Activated B cell treated with CpG ODN at 0.5 μM for 24 hours (primary cell): ENCODE data around the gene XNDC1N. TPM values are rescaled to one million over a fixed set of nuclear protein-coding genes. Genes with fewer than 3 reads are reported as not detected.
"Not testable (repeated sequence)": the region's sequence is repeated elsewhere in the genome, so short reads cannot be mapped to it uniquely, and the experiment has no call there.

ENCODE experiments used
- ATAC-seq: fragments of 200-7000 bp; cut with Tn5 transposase; one replicate; pipeline ENCODE4 v1.10.0; 2021; ENCODE audit warnings: low read depth, mild to moderate bottlenecking, moderate library complexity
- CTCF ChIA-PET: fragments of 350-600 bp; sonication (Branson Sonifier 250); formaldehyde crosslinking; loops from one replicate; lab custom pipeline; 2021; ENCODE audit warnings: antibody characterized with exemption; lab: Charles Lee
- POLR2A ChIA-PET: fragments of 350-600 bp; sonication (Branson Sonifier 250); formaldehyde crosslinking; loops from one replicate; lab custom pipeline; 2021; ENCODE audit warnings: antibody characterized with exemption; lab: Charles Lee
- DNase-seq: peaks from one replicate; pipeline ENCODE4 v3.0.0; 2022
- H3K27ac Mint-ChIP-seq: one replicate; pipeline ENCODE4 v1.8.0; 2020; ENCODE audit warnings: mixed read lengths
- H3K27me3 Mint-ChIP-seq: one replicate; pipeline ENCODE4 v1.8.0; 2021; ENCODE audit warnings: mixed read lengths
- H3K36me3 Mint-ChIP-seq: one replicate; pipeline ENCODE4 v1.8.0; 2021; ENCODE audit warnings: low read depth, mixed read lengths
- H3K4me1 Mint-ChIP-seq: one replicate; pipeline ENCODE4 v1.8.0; 2021; ENCODE audit warnings: mixed read lengths
- H3K4me3 Mint-ChIP-seq: one replicate; pipeline ENCODE4 v1.8.0; 2020; ENCODE audit warnings: mild to moderate bottlenecking, mixed read lengths
- H3K9me3 Mint-ChIP-seq: one replicate; pipeline ENCODE4 v1.8.0; 2020; ENCODE audit warnings: mixed read lengths
- intact Hi-C: fragments of 100-400 bp; cut with micrococcal nuclease; formaldehyde crosslinking; loops from one replicate; pipeline ENCODE4 v1.15.1; 2024
- total RNA-seq: library from RNA; stranded (reverse); gene quantifications from 2 replicates; pipeline ENCODE4 v1.2.3, GENCODE V29; 2022
- TF ChIP-seq, protein P1 (sequence below): fragments of 200-600 bp; IDR thresholded peaks from one replicate; pipeline ENCODE4 v1.8.0; 2022; ENCODE audit warnings: antibody characterized with exemption, mild to moderate bottlenecking

The XNDC1N gene
- total RNA-seq, 1 donor from 2014 or later: 20.8 TPM

GRCh38 chr11:71913756-71914526 is 14.5 kb downstream of the XNDC1N start:
- CTCF ChIA-PET: no interaction called here
- H3K4me3 Mint-ChIP-seq: no peak overlapping the region
- intact Hi-C loops: no loop called here
- H3K27ac Mint-ChIP-seq: no peak overlapping the region
- POLR2A ChIA-PET: no interaction called here
- DNase-seq (no peak), ATAC-seq (no peak)
- peaks cover 8% of the 10 kb centered on the region for H3K4me1 Mint-ChIP-seq
- no peaks in the 10 kb centered on the region for H3K27me3 Mint-ChIP-seq
- TF ChIP-seq, protein P1, sequence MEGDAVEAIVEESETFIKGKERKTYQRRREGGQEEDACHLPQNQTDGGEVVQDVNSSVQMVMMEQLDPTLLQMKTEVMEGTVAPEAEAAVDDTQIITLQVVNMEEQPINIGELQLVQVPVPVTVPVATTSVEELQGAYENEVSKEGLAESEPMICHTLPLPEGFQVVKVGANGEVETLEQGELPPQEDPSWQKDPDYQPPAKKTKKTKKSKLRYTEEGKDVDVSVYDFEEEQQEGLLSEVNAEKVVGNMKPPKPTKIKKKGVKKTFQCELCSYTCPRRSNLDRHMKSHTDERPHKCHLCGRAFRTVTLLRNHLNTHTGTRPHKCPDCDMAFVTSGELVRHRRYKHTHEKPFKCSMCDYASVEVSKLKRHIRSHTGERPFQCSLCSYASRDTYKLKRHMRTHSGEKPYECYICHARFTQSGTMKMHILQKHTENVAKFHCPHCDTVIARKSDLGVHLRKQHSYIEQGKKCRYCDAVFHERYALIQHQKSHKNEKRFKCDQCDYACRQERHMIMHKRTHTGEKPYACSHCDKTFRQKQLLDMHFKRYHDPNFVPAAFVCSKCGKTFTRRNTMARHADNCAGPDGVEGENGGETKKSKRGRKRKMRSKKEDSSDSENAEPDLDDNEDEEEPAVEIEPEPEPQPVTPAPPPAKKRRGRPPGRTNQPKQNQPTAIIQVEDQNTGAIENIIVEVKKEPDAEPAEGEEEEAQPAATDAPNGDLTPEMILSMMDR: no peak
- peaks cover 69% of the 10 kb centered on the region for H3K36me3 Mint-ChIP-seq
- no peaks in the 10 kb centered on the region for H3K9me3 Mint-ChIP-seq

- not testable (repeated sequence) for H3K4me1 Mint-ChIP-seq
Observed at GRCh38 chr11:71911986-71912340, 16.4 kb downstream of the XNDC1N start.

DNA sequence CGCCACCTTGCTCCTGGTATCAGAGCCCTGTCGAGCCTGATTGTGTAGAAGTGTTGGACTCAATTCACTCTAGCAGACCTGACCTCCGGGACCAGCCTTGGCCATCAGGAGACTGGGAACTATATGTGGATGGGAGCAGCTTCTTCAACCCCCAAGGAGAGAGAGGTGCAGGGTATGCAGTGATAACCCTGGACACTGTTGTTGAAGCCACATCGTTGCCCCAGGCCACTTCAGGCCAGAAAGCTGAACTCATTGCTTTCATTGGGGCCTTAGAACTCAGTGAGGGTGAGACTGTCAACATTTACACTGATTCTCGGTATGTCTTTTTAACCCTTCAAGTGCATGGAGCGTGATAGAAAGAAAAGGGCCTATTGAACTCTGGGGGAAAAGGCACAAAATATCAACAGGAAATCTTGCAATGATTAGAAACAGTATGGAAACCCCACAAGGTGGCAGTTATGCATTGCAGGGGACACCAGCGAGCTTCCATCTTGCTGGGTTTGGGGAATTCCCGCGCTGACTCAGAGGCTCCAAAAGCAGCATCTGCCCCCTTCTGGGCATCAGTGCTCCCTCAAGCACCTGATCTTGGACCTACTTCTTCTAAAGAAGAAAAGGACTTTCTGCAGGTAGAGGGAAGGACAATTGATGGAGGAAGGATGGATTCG is 16.9 kb downstream of the XNDC1N start:
- not testable (repeated sequence) for H3K27me3 Mint-ChIP-seq, H3K9me3 Mint-ChIP-seq, ATAC-seq, H3K4me3 Mint-ChIP-seq, H3K4me1 Mint-ChIP-seq
- CTCF ChIA-PET: interaction anchor here (0.6 to 1.3 kb wide), 5 partner anchors 17 to 232 kb away, joined by 3 to 4 read pairs (median 4); partner anchors contain the start of genes IL18BP, RNF121 and XNDC1N
- POLR2A ChIA-PET: interaction anchor here (0.6 to 0.9 kb wide), 2 partner anchors 16 to 62 kb away, joined by 3 to 7 read pairs; partner anchors contain the start of gene XNDC1N
- DNase-seq: peak; percentile 32
- H3K36me3 Mint-ChIP-seq: peaks cover 62% of the 10 kb centered on the region
- peak overlapping the region; percentile 32 for H3K27ac Mint-ChIP-seq
- intact Hi-C loops: loop anchor here (2.0 kb wide), 1 partner anchor 179 kb away; no protein-coding TSS in a partner anchor

More at GRCh38 chr11:71911986-71912340, 16.4 kb downstream of the XNDC1N start:
- H3K4me3 Mint-ChIP-seq, DNase-seq, H3K9me3 Mint-ChIP-seq, H3K27me3 Mint-ChIP-seq, H3K27ac Mint-ChIP-seq, ATAC-seq: not testable (repeated sequence)
- ChIA-PET CTCF (interaction anchor here (0.8 to 1.3 kb wide), 4 partner anchors 17 to 232 kb away, joined by 3 to 4 read pairs (median 4); partner anchors contain the start of genes IL18BP and RNF121), POLR2A (interaction anchor here (0.9 kb wide), 1 partner anchor 16 kb away, joined by 7 read pairs; the partner anchor contains the start of gene XNDC1N)
- intact Hi-C loops: loop anchor here (2.0 kb wide), 1 partner anchor 179 kb away; no protein-coding TSS in a partner anchor
- H3K36me3 Mint-ChIP-seq: peaks cover 60% of the 10 kb centered on the region

DNA sequence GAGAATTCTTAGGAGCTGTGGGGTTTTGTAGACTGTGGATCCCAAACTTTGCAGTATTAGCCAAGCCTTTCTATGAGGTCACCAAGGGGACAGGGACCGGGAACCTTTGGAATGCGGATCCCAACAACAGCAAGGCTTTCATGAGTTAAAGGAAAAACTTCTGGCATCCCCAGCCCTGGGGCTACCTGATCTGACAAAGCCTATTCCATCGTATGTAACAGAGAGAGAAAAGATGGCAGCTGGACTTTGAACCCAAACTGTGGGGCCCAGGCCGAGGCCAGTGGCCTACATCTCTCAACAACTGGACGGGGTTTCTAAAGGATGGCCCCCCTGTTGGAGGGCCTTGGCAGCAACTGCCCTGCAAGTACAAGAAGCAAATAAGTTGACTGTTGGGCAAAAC is 17.6 kb downstream of the XNDC1N start:
- H3K4me1 Mint-ChIP-seq, POLR2A ChIA-PET, H3K27ac Mint-ChIP-seq, H3K27me3 Mint-ChIP-seq, H3K9me3 Mint-ChIP-seq, DNase-seq, H3K4me3 Mint-ChIP-seq, ATAC-seq: not testable (repeated sequence)
- intact Hi-C loops: loop anchor here (2.0 kb wide), 1 partner anchor 180 kb away; no protein-coding TSS in a partner anchor
- CTCF ChIA-PET: interaction anchor here (1.3 kb wide), 1 partner anchor 105 kb away, joined by 3 read pairs; no protein-coding TSS in a partner anchor
- H3K36me3 Mint-ChIP-seq: peaks cover 59% of the 10 kb centered on the region

GRCh38 chr11:71908218-71908617 is 20.2 kb downstream of the XNDC1N start:
- POLR2A ChIA-PET: interaction anchor here (1.2 kb wide), 1 partner anchor 20 kb away, joined by 4 read pairs; the partner anchor contains the start of genes RNF121 and XNDC1N
- intact Hi-C loops: no loop called here
- Mint-ChIP-seq H3K27ac (no peak overlapping the region), H3K9me3 (no peaks in the 10 kb centered on the region), H3K4me3 (no peak overlapping the region), H3K4me1 (peaks cover 8% of the 10 kb centered on the region), H3K27me3 (no peaks in the 10 kb centered on the region), H3K36me3 (peaks cover 49% of the 10 kb centered on the region)
- TF ChIP-seq, protein P1: no peak
- ATAC-seq (no peak), DNase-seq (no peak)
- CTCF ChIA-PET: no interaction called here

DNA sequence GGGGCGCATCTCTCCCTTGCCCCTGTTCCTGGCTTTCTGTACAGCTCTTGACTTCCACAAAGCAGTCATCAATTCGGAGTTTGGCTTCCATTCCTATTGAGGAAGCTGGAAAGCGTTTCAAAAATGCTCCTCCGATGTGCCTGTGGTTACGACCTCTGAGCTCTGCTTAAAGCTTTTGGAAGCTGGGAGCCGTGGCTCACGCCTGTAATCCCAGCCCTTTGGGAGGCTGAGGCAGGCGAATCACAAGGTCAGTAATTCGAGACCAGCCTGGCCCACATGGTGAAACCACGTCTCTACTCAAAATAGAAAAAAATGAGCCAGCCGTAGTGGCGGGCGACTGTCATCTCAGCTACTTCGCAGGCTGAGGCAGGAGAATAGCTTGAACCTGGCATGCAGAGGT is 27.3 kb downstream of the XNDC1N start:
- DNase-seq, POLR2A ChIA-PET, ATAC-seq, CTCF ChIA-PET, H3K27ac Mint-ChIP-seq, H3K4me3 Mint-ChIP-seq, H3K9me3 Mint-ChIP-seq, intact Hi-C loops, H3K27me3 Mint-ChIP-seq, H3K4me1 Mint-ChIP-seq: not testable (repeated sequence)
- H3K36me3 Mint-ChIP-seq: peaks cover 32% of the 10 kb centered on the region
